Osteocyte (in vitro differentiated cells): ENCODE results near the gene PRR35. TPM values are rescaled to one million over a fixed set of nuclear protein-coding genes. Genes with fewer than 3 reads are reported as not detected.

Source experiments
- DNase-seq: peaks from one replicate; pipeline ENCODE4 v3.0.0; 2021; ENCODE audit warnings: mixed read lengths; ENCODE audit not compliant: unreplicated experiment; ENCODE audit errors: extremely low spot score
- H3K27ac Mint-ChIP-seq: one replicate; pipeline ENCODE4 v1.8.0; 2021; ENCODE audit warnings: mild to moderate bottlenecking, mixed read lengths; ENCODE audit not compliant: unreplicated experiment
- H3K27me3 Mint-ChIP-seq: one replicate; pipeline ENCODE4 v1.8.0; 2021; ENCODE audit warnings: mixed read lengths; ENCODE audit not compliant: unreplicated experiment
- H3K36me3 Mint-ChIP-seq: one replicate; pipeline ENCODE4 v1.8.0; 2021; ENCODE audit warnings: mixed read lengths; ENCODE audit not compliant: unreplicated experiment
- H3K4me1 Mint-ChIP-seq: one replicate; pipeline ENCODE4 v1.8.0; 2021; ENCODE audit warnings: mixed read lengths; ENCODE audit not compliant: unreplicated experiment
- H3K4me3 Mint-ChIP-seq: one replicate; pipeline ENCODE4 v1.8.0; 2021; ENCODE audit warnings: mild to moderate bottlenecking, moderate library complexity, mixed read lengths; ENCODE audit not compliant: unreplicated experiment
- H3K9me3 Mint-ChIP-seq: one replicate; pipeline ENCODE4 v1.8.0; 2021; ENCODE audit warnings: mixed read lengths; ENCODE audit not compliant: unreplicated experiment
- total RNA-seq: library from RNA; stranded (reverse); gene quantifications from 2 replicates; pipeline ENCODE4 v1.2.1, GENCODE V29; 2021
- TF ChIP-seq, protein P1 (sequence below): fragments of 200-600 bp; sonication (generic); IDR thresholded peaks from 2 replicates; pipeline ENCODE4 v1.5.0; 2021; ENCODE audit warnings: antibody characterized with exemption, mild to moderate bottlenecking, moderate library complexity

Gene PRR35
- total RNA-seq, 1 donor from 2014 or later, result not detected

DNA sequence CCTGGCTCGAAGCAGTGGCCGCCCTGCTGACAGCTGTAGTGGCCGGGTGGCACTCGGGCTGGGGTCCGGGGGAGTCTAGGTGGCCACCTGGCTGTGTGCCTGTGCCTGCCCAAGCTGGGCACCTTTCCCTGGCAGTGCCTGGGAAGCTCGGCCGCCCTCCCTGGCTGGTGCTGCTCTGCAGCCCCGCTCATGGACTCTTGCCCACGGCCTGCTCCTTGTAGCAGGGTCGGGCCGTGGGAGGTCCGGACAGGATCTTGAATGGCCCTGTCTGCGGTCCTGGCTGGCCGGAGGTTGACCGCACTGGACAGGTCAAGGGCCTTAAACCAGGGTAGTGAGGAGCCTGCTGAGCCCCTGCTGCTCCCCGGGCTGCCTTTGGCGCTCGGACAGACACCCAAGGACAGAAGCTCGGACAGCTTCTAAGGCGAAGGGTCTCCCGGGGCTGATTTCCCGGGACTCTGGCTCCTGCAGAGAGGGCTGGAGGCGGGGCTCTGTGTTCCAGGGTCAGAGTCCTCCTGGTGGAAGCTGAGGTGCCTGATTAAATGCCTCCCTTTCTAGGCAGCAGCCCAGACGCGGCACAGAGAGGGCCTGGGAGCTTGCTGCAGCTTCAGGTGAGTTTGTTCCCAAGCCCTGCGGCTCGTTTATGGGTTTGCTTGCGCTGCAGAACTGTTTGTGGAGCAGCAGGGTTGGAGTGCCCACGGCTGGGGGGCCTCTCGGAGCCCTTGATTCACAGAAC is 26.6 kb upstream of the PRR35 start:
- H3K27ac Mint-ChIP-seq, result peak overlapping the region; percentile 31

GRCh38 chr16:534135-534534 is 26.1 kb upstream of the PRR35 start:
- no peak for DNase-seq
- peak overlapping the region; percentile 10 for H3K27ac Mint-ChIP-seq
- no peaks in the 10 kb centered on the region for H3K27me3 Mint-ChIP-seq
- no peaks in the 10 kb centered on the region for H3K36me3 Mint-ChIP-seq
- H3K4me3 Mint-ChIP-seq, result no peak overlapping the region
- H3K4me1 Mint-ChIP-seq, result peaks cover 39% of the 10 kb centered on the region
- H3K9me3 Mint-ChIP-seq, result no peaks in the 10 kb centered on the region
- TF ChIP-seq, protein P1, sequence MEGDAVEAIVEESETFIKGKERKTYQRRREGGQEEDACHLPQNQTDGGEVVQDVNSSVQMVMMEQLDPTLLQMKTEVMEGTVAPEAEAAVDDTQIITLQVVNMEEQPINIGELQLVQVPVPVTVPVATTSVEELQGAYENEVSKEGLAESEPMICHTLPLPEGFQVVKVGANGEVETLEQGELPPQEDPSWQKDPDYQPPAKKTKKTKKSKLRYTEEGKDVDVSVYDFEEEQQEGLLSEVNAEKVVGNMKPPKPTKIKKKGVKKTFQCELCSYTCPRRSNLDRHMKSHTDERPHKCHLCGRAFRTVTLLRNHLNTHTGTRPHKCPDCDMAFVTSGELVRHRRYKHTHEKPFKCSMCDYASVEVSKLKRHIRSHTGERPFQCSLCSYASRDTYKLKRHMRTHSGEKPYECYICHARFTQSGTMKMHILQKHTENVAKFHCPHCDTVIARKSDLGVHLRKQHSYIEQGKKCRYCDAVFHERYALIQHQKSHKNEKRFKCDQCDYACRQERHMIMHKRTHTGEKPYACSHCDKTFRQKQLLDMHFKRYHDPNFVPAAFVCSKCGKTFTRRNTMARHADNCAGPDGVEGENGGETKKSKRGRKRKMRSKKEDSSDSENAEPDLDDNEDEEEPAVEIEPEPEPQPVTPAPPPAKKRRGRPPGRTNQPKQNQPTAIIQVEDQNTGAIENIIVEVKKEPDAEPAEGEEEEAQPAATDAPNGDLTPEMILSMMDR, result no peak

More for the DNA sequence above, 26.6 kb upstream of the PRR35 start:
- Mint-ChIP-seq H3K9me3 (no peaks in the 10 kb centered on the region), H3K4me1 (peaks cover 41% of the 10 kb centered on the region), H3K36me3 (no peaks in the 10 kb centered on the region), H3K4me3 (no peak overlapping the region), H3K27me3 (no peaks in the 10 kb centered on the region)
- TF ChIP-seq, protein P1, result no peak
- DNase-seq, result no peak

GRCh38 chr16:534856-535445 is 25.2 kb upstream of the PRR35 start:
- Mint-ChIP-seq H3K4me3 (no peak overlapping the region), H3K27ac (peak overlapping the region; percentile 57), H3K27me3 (no peaks in the 10 kb centered on the region), H3K36me3 (no peaks in the 10 kb centered on the region), H3K9me3 (no peaks in the 10 kb centered on the region), H3K4me1 (peaks cover 37% of the 10 kb centered on the region)
- TF ChIP-seq, protein P1, result no peak
- DNase-seq, result no peak

DNA sequence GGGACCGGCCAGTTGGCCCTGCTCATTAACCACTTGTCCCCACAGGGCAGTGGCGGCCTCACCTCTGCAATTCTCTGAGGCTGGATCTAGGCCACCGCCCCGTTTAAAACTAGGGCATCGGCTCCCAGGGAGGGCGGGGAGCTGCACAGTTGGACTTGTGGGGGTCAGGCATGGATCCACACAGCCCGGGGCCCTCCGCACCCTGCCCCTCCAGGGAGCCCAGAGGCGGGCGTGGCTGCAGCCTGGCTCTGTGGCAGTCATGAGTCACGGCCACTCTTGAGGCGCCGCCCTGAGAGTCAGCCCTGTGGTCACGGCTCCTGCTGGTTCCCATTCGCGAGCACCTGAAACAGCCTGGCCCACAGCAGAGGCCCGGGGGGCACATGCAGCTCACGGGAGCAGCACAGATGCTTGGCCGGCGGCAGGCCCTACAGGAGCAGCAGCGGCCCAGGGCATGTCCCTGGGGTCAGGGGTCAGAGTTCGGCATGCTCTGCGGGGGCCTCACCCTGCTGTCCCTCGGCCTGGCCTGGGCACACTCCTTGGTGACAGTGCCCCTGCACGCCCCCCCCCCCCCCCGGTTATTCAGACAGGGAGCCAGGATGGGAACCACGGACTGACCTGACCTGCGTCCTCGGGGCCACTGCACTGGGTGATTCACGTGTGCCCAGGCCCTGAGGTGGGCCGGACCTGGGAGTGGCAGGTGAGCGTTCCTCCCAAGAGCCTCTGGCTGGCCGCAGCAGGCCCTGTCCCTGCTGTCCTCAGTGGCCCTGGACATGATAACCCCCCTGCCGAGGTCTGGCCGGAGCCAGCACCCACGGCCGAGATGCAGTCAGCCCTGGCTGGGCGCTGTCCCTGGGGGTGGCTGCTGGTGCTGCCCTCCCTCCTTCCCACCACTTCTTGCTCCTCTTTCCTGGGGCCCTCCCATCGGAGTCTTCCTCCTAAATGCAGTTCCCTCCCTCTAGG is 24.5 kb upstream of the PRR35 start:
- H3K4me1 Mint-ChIP-seq, result peaks cover 33% of the 10 kb centered on the region
- no peaks in the 10 kb centered on the region for H3K36me3 Mint-ChIP-seq
- peak overlapping the region; percentile 57 for H3K27ac Mint-ChIP-seq
- peak; percentile 91 for DNase-seq
- TF ChIP-seq, protein P1, result no peak
- no peaks in the 10 kb centered on the region for H3K9me3 Mint-ChIP-seq
- no peaks in the 10 kb centered on the region for H3K27me3 Mint-ChIP-seq
- no peak overlapping the region for H3K4me3 Mint-ChIP-seq
